ENCODE data around the gene ANKMY1. TPM values are rescaled to one million over a fixed set of nuclear protein-coding genes. Genes with fewer than 3 reads are reported as not detected.

Gene ANKMY1
- total and polyA plus RNA-seq, 2 of the 13 experiments (the other 11 are each of a cell fraction or from before 2014, with no cell fraction given): 11.7 to 18.8 TPM

DNA sequence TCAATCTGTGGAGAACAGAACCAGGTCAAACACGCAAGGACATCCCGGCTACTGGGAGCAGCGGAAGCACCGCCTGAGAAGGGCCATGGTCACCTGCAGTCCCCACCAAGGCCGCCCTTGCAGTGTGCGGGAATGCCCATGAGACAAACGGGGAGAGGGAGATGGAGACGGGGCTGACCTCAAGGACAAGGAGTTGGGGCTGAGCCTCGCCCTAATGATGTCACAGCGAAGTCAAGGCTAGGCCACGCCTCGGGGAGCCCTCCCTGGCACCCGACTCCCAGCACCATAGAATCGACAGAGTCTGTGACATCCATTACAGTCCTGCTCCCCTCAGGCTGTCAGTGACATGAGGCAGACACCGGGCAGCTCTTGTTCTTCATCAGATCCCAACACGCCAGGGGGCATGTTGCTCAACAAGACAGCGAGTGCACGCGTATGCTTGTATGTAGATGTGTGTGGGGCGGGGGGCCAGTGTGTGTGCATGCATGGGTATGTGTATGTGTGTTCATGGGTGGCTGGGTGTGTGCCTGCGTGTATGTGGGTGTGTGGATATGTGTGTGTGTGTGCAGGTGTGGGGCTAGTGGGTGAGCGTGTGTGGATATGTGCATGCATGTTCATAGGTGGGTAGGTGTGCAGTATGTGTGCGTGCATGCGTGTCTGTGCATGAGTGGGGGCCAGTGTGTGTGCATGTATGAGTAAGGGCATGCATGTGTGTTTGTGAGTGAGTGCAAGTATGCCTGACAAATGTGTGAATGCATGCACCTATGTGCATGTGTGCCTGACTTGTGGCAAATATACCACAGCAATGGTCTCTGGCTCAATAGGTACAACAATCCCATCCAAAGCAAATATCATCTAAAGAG lies 57.0 kb downstream of the ANKMY1 start:
- no TSS peak for BruUV-seq (replicated peaks)
- ChIA-PET CTCF (ENCODE audit: low intra/inter-chr PET ratio, low total read pairs) (no interaction called here), POLR2A (no interaction called here)
- no peak overlapping the region for H3K4me3 ChIP-seq (replicated peaks in 1 of 3; ENCODE audit: insufficient read depth in 1 of 3, low read depth in 2 of 3, low read length in 3 of 3)
- H3K9ac ChIP-seq (ENCODE audit: insufficient read depth, low read depth, low read length): no peak overlapping the region
- H3K9me3 ChIP-seq (ENCODE audit: low read length): no peaks in the 10 kb centered on the region
- H3K4me2 ChIP-seq (ENCODE audit: low read depth, low read length): no peak overlapping the region
- WGBS (ENCODE audit: low lambda C conversion rate): 96% methylated on average over 24 of the region's 24 CpGs
- FAIRE-seq: no peak
- ATAC-seq: no peak
- no peak overlapping the region for H2AFZ ChIP-seq (ENCODE audit: low read length)
- H3K27me3 ChIP-seq (ENCODE audit: control insufficient read depth in 1 of 2, insufficient read depth in 2 of 2, low read length in 2 of 2): no peaks in the 10 kb centered on the region
- no peaks in the 10 kb centered on the region for H3K4me1 ChIP-seq (ENCODE audit: insufficient read depth, low read length)
- no peak for TF ChIP-seq TGIF2 (CRISPR knock-in tag; IDR thresholded peaks at IDR 0.05)
- H4K20me1 ChIP-seq (ENCODE audit: insufficient read depth, low read length): no peaks in the 10 kb centered on the region
- no peaks in the 10 kb centered on the region for H3K79me2 ChIP-seq (ENCODE audit: insufficient read depth, low read length)
- H3K36me3 ChIP-seq (replicated peaks in 1 of 2; ENCODE audit: control insufficient read depth in 1 of 2, insufficient read depth in 2 of 2, low read length in 2 of 2): peaks cover 14 to 22% of the 10 kb centered on the region in 2 experiments; a peak in 4 of 5 replicates
- no peak overlapping the region for H3K27ac ChIP-seq (ENCODE audit: extremely low read length, insufficient read depth, low read length)
- intact Hi-C loops (cut with micrococcal nuclease; ENCODE audit: unreplicated experiment): no loop called here
- no peak for DNase-seq (ENCODE audit: low spot score)
- in situ Hi-C loops (cut with HindIII; ENCODE audit: extremely low pct_ligation_motif_present, low pct_unique_long_range_greater_than_20kb): no loop called here

DNA sequence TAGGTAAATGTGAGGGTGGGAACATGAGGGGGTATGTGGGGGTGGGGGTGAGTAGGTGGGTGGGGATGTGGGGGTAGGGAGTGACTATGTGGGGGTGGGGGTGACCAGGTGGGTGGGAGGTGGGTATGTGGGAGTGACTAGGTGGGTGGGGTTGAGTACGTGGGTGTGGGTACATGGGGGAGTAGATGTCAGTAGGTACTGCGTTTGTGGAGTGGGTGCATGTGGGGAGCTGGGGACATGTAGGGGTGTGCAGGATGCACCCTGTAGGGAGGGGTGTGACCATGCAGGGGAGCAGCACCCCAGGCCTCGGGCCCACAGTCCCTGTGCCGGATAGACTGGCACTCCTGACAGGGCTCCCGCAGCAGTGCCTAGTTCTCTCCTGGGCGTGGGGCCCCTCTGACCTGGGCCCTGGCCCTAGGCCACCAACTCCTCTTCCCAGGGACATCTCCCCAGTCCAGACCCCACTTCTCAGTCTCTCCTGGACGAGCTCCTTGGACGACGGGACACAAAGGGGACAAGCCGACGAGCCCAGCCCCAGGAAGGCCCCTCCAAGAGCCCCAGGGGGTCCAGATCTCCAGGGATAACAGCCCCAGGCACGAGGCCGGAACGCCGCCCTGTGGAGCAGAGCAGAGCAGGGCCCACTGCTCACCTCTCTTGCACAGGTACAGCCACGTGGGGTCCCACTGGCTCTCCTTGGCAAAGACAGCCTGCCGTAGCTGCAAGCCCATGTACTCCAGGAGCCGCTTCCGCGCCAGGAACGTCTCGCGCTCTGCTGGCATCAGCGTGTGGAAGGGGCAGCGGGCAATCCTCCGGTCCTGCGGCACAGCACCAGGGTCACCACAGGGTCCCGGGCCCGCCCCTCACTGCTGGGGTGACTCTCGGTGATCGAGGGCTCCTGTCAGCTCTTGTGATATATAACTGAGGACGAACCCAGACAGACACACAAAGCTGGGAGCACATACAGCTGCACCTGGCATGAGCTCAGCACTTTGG lies 58.2 kb downstream of the ANKMY1 start:
- intact Hi-C loops (cut with micrococcal nuclease; ENCODE audit: unreplicated experiment): no loop called here
- in situ Hi-C loops (cut with HindIII; ENCODE audit: extremely low pct_ligation_motif_present, low pct_unique_long_range_greater_than_20kb): no loop called here
- Histone ChIP-seq H3K4me3 (replicated peaks in 1 of 3; ENCODE audit: insufficient read depth in 1 of 3, low read depth in 2 of 3, low read length in 3 of 3) (no peak overlapping the region), H4K20me1 (ENCODE audit: insufficient read depth, low read length) (no peaks in the 10 kb centered on the region), H3K27ac (ENCODE audit: extremely low read length, insufficient read depth, low read length) (no peak overlapping the region), H2AFZ (ENCODE audit: low read length) (no peak overlapping the region), H3K4me1 (ENCODE audit: insufficient read depth, low read length) (no peaks in the 10 kb centered on the region), H3K27me3 (ENCODE audit: control insufficient read depth in 1 of 2, insufficient read depth in 2 of 2, low read length in 2 of 2) (no peaks in the 10 kb centered on the region), H3K79me2 (ENCODE audit: insufficient read depth, low read length) (no peaks in the 10 kb centered on the region), H3K9me3 (ENCODE audit: low read length) (no peaks in the 10 kb centered on the region), H3K9ac (ENCODE audit: insufficient read depth, low read depth, low read length) (no peak overlapping the region), H3K4me2 (ENCODE audit: low read depth, low read length) (no peak overlapping the region), H3K36me3 (replicated peaks in 1 of 2; ENCODE audit: control insufficient read depth in 1 of 2, insufficient read depth in 2 of 2, low read length in 2 of 2) (peaks cover 14 to 22% of the 10 kb centered on the region in 2 experiments; a peak in 4 of 5 replicates)
- no peak; the same call in 1 of the 3 replicates for ATAC-seq
- ChIA-PET CTCF (ENCODE audit: low intra/inter-chr PET ratio, low total read pairs) (no interaction called here), POLR2A (no interaction called here)
- DNase-seq (ENCODE audit: low spot score): no peak
- BruUV-seq (replicated peaks): no TSS peak
- no peak for FAIRE-seq
- TF ChIP-seq NCOA5 (CRISPR knock-in tag; IDR thresholded peaks at IDR 0.05) (no peak), AGO2 (optimal IDR thresholded peaks at IDR 0.05; ENCODE audit: low read depth, low read length) (peak; percentile 33), ZNF644 (CRISPR knock-in tag; IDR thresholded peaks at IDR 0.05; ENCODE audit: low read depth) (no peak), HMG20B (CRISPR knock-in tag; conservative IDR thresholded peaks at IDR 0.05) (no peak), NONO (IDR thresholded peaks at IDR 0.05) (no peak), NONO (CRISPR knock-in tag; conservative IDR thresholded peaks at IDR 0.05) (no peak), ZNF564 (CRISPR knock-in tag; IDR thresholded peaks at IDR 0.05) (no peak)
- 94% methylated on average over 27 of the region's 32 CpGs for WGBS (ENCODE audit: low lambda C conversion rate)

Measured in HepG2 (cell line).